ENCODE measurements around the gene LIPC. TPM values are rescaled to one million over a fixed set of nuclear protein-coding genes. Genes with fewer than 3 reads are reported as not detected.
A peak's percentile ranks its signal among the peaks of the same experiment; 100 is the strongest.

Gene LIPC
- total and polyA plus RNA-seq, 8 donors = 0.23 to 7.5 (median 0.76) TPM; not detected in 4

DNA sequence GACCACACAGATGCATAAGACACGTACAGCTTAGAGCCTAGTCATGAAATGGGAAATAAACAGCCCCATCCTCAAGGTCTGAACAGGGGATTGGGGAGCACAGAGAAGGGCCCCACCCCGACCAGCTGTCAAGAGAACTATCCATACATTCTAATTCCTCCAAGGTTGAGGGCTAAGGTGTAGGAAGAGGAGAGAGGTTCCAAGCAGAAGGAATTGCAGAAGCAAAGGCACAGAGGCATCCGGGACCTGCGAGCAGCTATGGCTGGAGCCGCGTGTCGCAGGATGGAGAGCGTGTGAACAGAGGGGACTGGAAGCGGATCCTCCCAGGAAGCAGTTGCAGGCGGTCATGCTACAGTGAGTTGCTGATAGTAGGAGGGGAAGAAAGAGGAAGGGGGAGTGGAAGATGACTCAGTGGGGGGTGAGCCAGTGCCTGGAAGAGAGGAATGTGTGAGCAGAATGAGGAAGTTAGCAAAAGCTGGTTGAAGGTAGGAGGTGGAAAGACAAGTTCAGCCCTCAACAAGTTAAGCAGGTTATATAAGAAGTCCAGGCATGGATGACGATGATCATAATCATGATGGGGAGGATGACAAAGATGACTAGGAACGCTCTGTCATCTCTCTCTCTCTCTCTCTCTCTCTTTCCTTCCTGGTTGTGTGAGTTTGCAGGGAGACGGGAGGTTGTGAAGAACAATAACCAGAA lies 89.7 kb downstream of the LIPC start:
- Histone ChIP-seq H3K9me3 (no peaks in the 10 kb centered on the region), H3K4me3 (no peak overlapping the region), H3K4me1 (peaks cover 0 to 42% (median 8%) of the 10 kb centered on the region in 4 donors), H3K27ac (peak overlapping the region in 2 of 5 donors; percentile 42 to 58), H3K27me3 (no peaks in the 10 kb centered on the region), H3K36me3 (no peaks in the 10 kb centered on the region)
- intact Hi-C loops (cut with DNase I; ENCODE audit: low total_unique reads) = no loop called here
- WGBS, 5 donors = 66 to 81% (median 79%) methylated on average over 13 of the region's 13 CpGs
- peak in 1 of 2 donors; percentile 68 for DNase-seq
- TF ChIP-seq EP300 (IDR thresholded peaks at IDR 0.05) (no peak), CTCF (IDR thresholded peaks at IDR 0.05) (no peak), POLR2AphosphoS5 (IDR thresholded peaks at IDR 0.05) (no peak), POLR2A (IDR thresholded peaks at IDR 0.05) (no peak)

DNA sequence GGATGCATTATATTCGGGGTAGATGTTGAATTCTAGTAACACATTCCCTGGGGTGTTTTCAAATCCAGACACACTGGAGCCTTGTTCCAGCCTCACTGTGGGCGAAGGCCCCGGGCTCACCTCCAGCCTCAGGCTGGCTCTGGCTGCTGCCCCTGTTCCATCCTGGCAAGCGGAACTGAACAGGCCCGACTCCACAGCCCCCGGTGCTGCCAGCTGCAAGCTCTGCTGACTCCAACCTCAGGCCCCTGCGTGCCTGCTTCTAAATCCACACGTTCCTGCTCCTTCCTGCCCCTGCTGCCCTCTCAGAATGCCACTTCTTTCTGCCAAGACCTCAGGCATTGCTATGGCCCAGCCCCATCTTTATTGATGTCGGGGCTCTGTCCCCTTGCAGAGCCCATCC lies 90.6 kb downstream of the LIPC start:
- intact Hi-C loops (cut with DNase I; ENCODE audit: low total_unique reads) = no loop called here
- Histone ChIP-seq H3K27me3 (no peaks in the 10 kb centered on the region), H3K36me3 (no peaks in the 10 kb centered on the region), H3K4me1 (peaks cover 4 to 45% (median 15%) of the 10 kb centered on the region in 4 donors), H3K27ac (peak overlapping the region in 1 of 5 donors; percentile 16), H3K4me3 (no peak overlapping the region), H3K9me3 (no peaks in the 10 kb centered on the region)
- DNase-seq = no peak
- WGBS, 5 donors = 67 to 93% (median 83%) methylated on average over 9 of the region's 9 CpGs
- no peak for TF ChIP-seq POLR2A (IDR thresholded peaks at IDR 0.05)
- no peak for TF ChIP-seq CTCF (IDR thresholded peaks at IDR 0.05)
- TF ChIP-seq POLR2AphosphoS5 (IDR thresholded peaks at IDR 0.05) = no peak
- TF ChIP-seq EP300 (IDR thresholded peaks at IDR 0.05) = no peak

DNA sequence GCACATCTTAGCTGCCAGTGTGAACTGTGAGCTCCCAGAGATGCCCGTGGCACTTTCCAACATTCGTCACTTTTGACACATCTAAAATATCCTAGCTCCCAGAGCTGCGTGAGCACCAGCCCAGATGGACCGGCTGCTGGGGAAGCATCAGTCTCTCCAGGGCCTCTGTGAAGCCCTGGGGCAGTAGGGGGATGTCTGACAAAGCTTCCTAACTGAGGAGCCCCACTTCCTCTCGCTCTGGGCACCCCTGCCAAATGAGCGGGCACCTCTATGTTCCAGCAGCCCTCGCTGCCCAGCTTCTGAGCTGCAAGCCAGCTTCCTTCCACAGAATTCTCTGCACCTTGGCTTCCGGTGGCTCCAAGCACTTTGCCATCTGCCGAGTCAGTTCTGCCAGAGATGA lies 91.1 kb downstream of the LIPC start:
- intact Hi-C loops (cut with DNase I; ENCODE audit: low total_unique reads) = no loop called here
- no peaks in the 10 kb centered on the region for H3K36me3 ChIP-seq
- no peak overlapping the region for H3K4me3 ChIP-seq
- WGBS, 5 donors = 75 to 92% (median 87%) methylated on average over 5 to 9 of the region's 9 CpGs
- H3K9me3 ChIP-seq = no peaks in the 10 kb centered on the region
- TF ChIP-seq EP300 (IDR thresholded peaks at IDR 0.05) (no peak), POLR2A (IDR thresholded peaks at IDR 0.05) (no peak), CTCF (IDR thresholded peaks at IDR 0.05) (no peak), POLR2AphosphoS5 (IDR thresholded peaks at IDR 0.05) (no peak)
- DNase-seq = no peak
- H3K27me3 ChIP-seq = no peaks in the 10 kb centered on the region
- peak overlapping the region in 1 of 5 donors; percentile 20 for H3K27ac ChIP-seq
- peaks cover 9 to 47% (median 20%) of the 10 kb centered on the region in 4 donors for H3K4me1 ChIP-seq

DNA sequence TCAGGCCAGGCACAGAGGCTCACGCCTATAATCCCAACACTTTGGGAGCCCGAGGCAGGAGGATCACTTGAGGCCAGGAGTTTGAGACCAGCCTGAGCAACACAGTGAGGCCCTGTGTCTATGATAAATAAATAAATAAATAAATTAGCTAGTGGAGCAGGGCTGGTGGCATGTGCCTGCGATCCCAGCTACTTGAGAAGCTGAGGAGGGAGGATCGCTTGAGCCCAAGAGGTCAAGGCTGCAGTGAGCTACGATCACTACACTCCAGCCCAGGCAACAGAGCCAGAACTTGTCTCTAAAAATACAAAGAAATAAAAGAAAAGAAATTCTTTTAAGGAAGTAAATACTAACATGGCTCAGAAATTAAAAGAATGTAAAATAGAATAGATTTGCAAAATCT lies 91.8 kb downstream of the LIPC start:
- no peak overlapping the region for H3K27ac ChIP-seq
- WGBS, 5 donors = 93 to 97% (median 95%) methylated on average over 5 of the region's 5 CpGs
- no peak for TF ChIP-seq EP300 (IDR thresholded peaks at IDR 0.05)
- TF ChIP-seq POLR2A (IDR thresholded peaks at IDR 0.05) = no peak
- no peak for TF ChIP-seq POLR2AphosphoS5 (IDR thresholded peaks at IDR 0.05)
- TF ChIP-seq CTCF (IDR thresholded peaks at IDR 0.05) = no peak

More for the DNA sequence above, 91.8 kb downstream of the LIPC start:
- H3K4me3 ChIP-seq = no peak overlapping the region
- no peaks in the 10 kb centered on the region for H3K27me3 ChIP-seq
- intact Hi-C loops (cut with DNase I; ENCODE audit: low total_unique reads) = no loop called here
- H3K9me3 ChIP-seq = no peaks in the 10 kb centered on the region
- H3K4me1 ChIP-seq = peaks cover 9 to 55% (median 27%) of the 10 kb centered on the region in 4 donors
- H3K36me3 ChIP-seq = no peaks in the 10 kb centered on the region
- no peak for DNase-seq

Measured in stomach (tissue), 9 donors.